ENCODE measurements around the gene HEXIM2.
"Not testable (repeated sequence)": the region's sequence is repeated elsewhere in the genome, so short reads cannot be mapped to it uniquely, and the experiment has no call there.

HEXIM2 gene

GRCh38 chr17:45177563-45177962 is 15.9 kb downstream of the HEXIM2 start:
- TF ChIP-seq PAX5 (IDR thresholded peaks at IDR 0.05; ENCODE audit: insufficient read depth, low read length, severe bottlenecking) (no peak), SPI1 (IDR thresholded peaks at IDR 0.05; ENCODE audit: low read depth, low read length) (no peak)
- FAIRE-seq (no peak), DNase-seq (ENCODE audit: insufficient read length, low spot score) (no peak)

DNA sequence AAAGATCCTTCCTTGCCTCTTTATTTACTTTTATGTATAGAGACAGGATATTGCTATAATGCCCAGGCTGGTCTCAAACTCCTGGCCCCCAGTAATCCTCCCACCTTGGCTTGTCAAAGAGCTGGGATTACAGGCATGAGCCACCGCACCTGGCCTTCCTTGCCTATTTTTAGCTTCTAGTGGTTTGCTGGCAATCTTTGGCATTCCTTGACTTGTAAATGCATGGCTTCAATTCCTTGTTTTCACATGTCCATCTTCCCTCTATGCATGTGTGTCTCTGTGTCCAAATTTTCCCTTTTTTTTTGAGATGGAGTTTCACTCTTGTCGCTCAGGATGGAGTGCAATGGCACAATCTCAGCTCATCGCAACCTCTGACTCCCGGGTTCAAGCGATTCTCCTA is 22.5 kb downstream of the HEXIM2 start:
- no peak for FAIRE-seq
- DNase-seq (ENCODE audit: insufficient read length, low spot score), result no peak
- TF ChIP-seq POLR2AphosphoS5 (IDR thresholded peaks at IDR 0.05; ENCODE audit: low read depth, low read length), result no peak
- TF ChIP-seq PAX5 (IDR thresholded peaks at IDR 0.05; ENCODE audit: insufficient read depth, low read length, severe bottlenecking), result no peak
- no peak for TF ChIP-seq TAF1 (IDR thresholded peaks at IDR 0.05; ENCODE audit: low read depth, low read length)
- TF ChIP-seq SPI1 (IDR thresholded peaks at IDR 0.05; ENCODE audit: low read depth, low read length), result no peak
- TF ChIP-seq POLR2A (IDR thresholded peaks at IDR 0.05; ENCODE audit: low read depth, low read length), result no peak
- no peak for TF ChIP-seq POU2F2 (IDR thresholded peaks at IDR 0.05; ENCODE audit: low read depth, low read length)

DNA sequence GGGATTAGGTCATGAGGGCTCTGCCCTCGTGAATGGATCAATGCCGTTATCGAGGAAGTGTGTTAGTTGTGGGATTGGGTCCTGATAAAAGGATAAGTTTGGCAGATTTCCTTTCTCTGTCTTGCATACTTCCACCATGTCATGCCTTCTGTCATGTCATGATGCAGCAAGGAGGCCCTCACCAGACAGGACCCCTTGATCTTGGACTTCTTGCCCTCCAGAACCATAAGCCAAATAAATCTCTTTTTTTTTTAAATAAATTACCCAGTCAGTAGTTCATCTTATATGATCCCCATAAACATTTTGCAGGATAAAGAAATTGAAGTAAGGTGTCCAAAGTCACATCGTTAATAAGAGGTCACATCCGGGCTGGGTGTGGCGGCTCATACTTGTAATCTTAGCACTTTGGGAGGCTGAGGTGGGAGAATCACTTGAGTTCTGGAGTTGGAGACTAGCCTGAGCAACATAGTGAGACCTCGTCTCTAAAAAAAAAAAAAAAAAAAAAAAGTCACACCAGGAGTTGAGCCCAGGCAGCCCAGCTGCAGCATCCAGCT is 25.2 kb downstream of the HEXIM2 start:
- DNase-seq (ENCODE audit: insufficient read length, low spot score) (no peak), FAIRE-seq (no peak)

GRCh38 chr17:45189009-45189408 is 27.3 kb downstream of the HEXIM2 start:
- DNase-seq (ENCODE audit: insufficient read length, low spot score), result no peak
- FAIRE-seq, result no peak
- TF ChIP-seq POU2F2 (IDR thresholded peaks at IDR 0.05; ENCODE audit: low read depth, low read length) (no peak), SPI1 (IDR thresholded peaks at IDR 0.05; ENCODE audit: low read depth, low read length) (no peak), POLR2AphosphoS5 (IDR thresholded peaks at IDR 0.05; ENCODE audit: low read depth, low read length) (no peak), TAF1 (IDR thresholded peaks at IDR 0.05; ENCODE audit: low read depth, low read length) (no peak), POLR2A (IDR thresholded peaks at IDR 0.05; ENCODE audit: low read depth, low read length) (no peak), PAX5 (IDR thresholded peaks at IDR 0.05; ENCODE audit: insufficient read depth, low read length, severe bottlenecking) (no peak)

More for the DNA sequence above, 25.2 kb downstream of the HEXIM2 start:
- TF ChIP-seq TAF1 (IDR thresholded peaks at IDR 0.05; ENCODE audit: low read depth, low read length) (no peak), SPI1 (IDR thresholded peaks at IDR 0.05; ENCODE audit: low read depth, low read length) (no peak)

GRCh38 chr17:45190503-45191255 is 29.0 kb downstream of the HEXIM2 start:
- FAIRE-seq (peak; percentile 78), DNase-seq (ENCODE audit: insufficient read length, low spot score) (no peak)
- TF ChIP-seq POU2F2 (IDR thresholded peaks at IDR 0.05; ENCODE audit: low read depth, low read length) (no peak), PAX5 (IDR thresholded peaks at IDR 0.05; ENCODE audit: insufficient read depth, low read length, severe bottlenecking) (no peak), POLR2AphosphoS5 (IDR thresholded peaks at IDR 0.05; ENCODE audit: low read depth, low read length) (no peak), SPI1 (IDR thresholded peaks at IDR 0.05; ENCODE audit: low read depth, low read length) (no peak), TAF1 (IDR thresholded peaks at IDR 0.05; ENCODE audit: low read depth, low read length) (no peak), POLR2A (IDR thresholded peaks at IDR 0.05; ENCODE audit: low read depth, low read length) (no peak)

GRCh38 chr17:45195424-45195823 is 33.7 kb downstream of the HEXIM2 start:
- TF ChIP-seq POLR2A (IDR thresholded peaks at IDR 0.05; ENCODE audit: low read depth, low read length) (no peak), POU2F2 (IDR thresholded peaks at IDR 0.05; ENCODE audit: low read depth, low read length) (no peak), SPI1 (IDR thresholded peaks at IDR 0.05; ENCODE audit: low read depth, low read length) (no peak), PAX5 (IDR thresholded peaks at IDR 0.05; ENCODE audit: insufficient read depth, low read length, severe bottlenecking) (no peak), TAF1 (IDR thresholded peaks at IDR 0.05; ENCODE audit: low read depth, low read length) (no peak), POLR2AphosphoS5 (IDR thresholded peaks at IDR 0.05; ENCODE audit: low read depth, low read length) (no peak)
- FAIRE-seq (no peak), DNase-seq (ENCODE audit: insufficient read length, low spot score) (no peak)

- DNase-seq (ENCODE audit: insufficient read length, low spot score) (no peak), FAIRE-seq (no peak)
- TF ChIP-seq POU2F2 (IDR thresholded peaks at IDR 0.05; ENCODE audit: low read depth, low read length), result no peak
- no peak for TF ChIP-seq SPI1 (IDR thresholded peaks at IDR 0.05; ENCODE audit: low read depth, low read length)
These were observed 35.4 kb downstream of the HEXIM2 start for GRCh38 chr17:45197108-45197507.

DNA sequence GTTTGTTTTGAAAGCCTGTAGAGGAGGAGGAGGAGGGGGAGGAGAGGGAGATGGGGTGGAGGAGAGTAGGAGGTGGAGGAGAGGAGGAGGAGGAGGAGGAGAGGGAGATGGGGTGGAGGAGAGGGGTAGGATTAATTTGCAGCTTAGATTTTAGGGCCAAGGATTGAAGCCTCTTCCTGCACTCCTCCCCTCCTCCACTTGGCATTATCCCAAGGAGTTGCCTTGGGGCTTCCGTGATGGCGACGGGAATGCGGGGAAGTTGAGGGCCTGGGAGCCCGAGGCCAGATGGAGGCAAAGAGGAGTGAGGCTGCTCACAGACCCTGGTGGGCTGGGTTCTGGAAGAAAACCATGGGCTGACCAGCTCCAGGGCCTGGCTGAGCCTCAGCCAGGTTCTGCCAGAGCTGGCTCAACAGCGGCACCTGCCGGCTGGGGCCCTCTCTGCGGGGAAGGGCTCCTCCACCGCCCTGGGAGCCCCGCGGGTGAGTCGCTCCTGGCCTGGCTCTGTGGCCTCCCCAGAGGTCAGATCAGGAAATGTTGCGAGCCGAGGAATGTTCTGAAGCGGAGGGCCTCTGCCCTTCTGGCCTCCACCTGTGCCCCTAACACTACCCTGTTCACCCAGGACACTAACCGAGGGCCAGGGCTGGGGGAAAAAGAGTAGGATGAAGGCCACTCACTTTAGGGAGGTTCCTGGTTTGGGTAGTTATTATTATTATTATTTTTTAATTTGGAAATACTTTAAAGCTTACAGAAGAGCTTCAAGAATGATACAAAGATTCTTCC is 36.1 kb downstream of the HEXIM2 start:
- TF ChIP-seq POU2F2 (IDR thresholded peaks at IDR 0.05; ENCODE audit: low read depth, low read length), result 0 out of 2 replicates have a peak, but pooled peaks have one; percentile 20
- TF ChIP-seq TAF1 (IDR thresholded peaks at IDR 0.05; ENCODE audit: low read depth, low read length), result no peak
- TF ChIP-seq POLR2AphosphoS5 (IDR thresholded peaks at IDR 0.05; ENCODE audit: low read depth, low read length), result no peak
- peak; percentile 22 for TF ChIP-seq PAX5 (IDR thresholded peaks at IDR 0.05; ENCODE audit: insufficient read depth, low read length, severe bottlenecking)
- FAIRE-seq, result peak; percentile 76
- peak; percentile 76 for DNase-seq (ENCODE audit: insufficient read length, low spot score)

GRCh38 chr17:45200701-45201100 is 39.0 kb downstream of the HEXIM2 start:
- DNase-seq (ENCODE audit: insufficient read length, low spot score), result no peak
- TF ChIP-seq POLR2AphosphoS5 (IDR thresholded peaks at IDR 0.05; ENCODE audit: low read depth, low read length), result no peak
- TF ChIP-seq POU2F2 (IDR thresholded peaks at IDR 0.05; ENCODE audit: low read depth, low read length), result no peak
- no peak for TF ChIP-seq PAX5 (IDR thresholded peaks at IDR 0.05; ENCODE audit: insufficient read depth, low read length, severe bottlenecking)
- TF ChIP-seq TAF1 (IDR thresholded peaks at IDR 0.05; ENCODE audit: low read depth, low read length), result no peak
- TF ChIP-seq POLR2A (IDR thresholded peaks at IDR 0.05; ENCODE audit: low read depth, low read length), result no peak
- no peak for TF ChIP-seq SPI1 (IDR thresholded peaks at IDR 0.05; ENCODE audit: low read depth, low read length)
- no peak for FAIRE-seq

DNA sequence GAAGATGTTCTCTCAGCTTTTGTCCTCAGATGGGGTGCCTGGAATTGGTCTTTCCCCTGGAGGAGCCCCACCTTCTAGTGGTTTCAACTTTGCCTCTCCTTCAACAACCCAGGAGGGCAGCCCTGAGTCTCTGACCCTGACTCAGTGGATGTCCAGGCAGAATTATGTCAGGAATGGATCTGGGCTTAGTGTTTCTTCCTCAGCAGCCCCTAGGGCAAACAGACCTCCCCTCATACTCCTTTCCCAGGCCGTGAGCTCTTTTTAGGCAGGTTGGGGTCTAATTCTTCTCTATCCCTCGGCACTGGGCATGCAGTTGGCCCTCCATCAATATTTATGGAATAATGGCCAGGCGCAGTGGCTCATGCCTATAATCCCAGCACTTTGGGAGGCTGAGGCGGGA is 39.8 kb downstream of the HEXIM2 start:
- DNase-seq (ENCODE audit: insufficient read length, low spot score) (no peak), FAIRE-seq (no peak)
- no peak for TF ChIP-seq POU2F2 (IDR thresholded peaks at IDR 0.05; ENCODE audit: low read depth, low read length)
- TF ChIP-seq POLR2A (IDR thresholded peaks at IDR 0.05; ENCODE audit: low read depth, low read length), result no peak
- TF ChIP-seq SPI1 (IDR thresholded peaks at IDR 0.05; ENCODE audit: low read depth, low read length), result no peak
- no peak for TF ChIP-seq PAX5 (IDR thresholded peaks at IDR 0.05; ENCODE audit: insufficient read depth, low read length, severe bottlenecking)
- TF ChIP-seq TAF1 (IDR thresholded peaks at IDR 0.05; ENCODE audit: low read depth, low read length), result no peak
- TF ChIP-seq POLR2AphosphoS5 (IDR thresholded peaks at IDR 0.05; ENCODE audit: low read depth, low read length), result no peak

GRCh38 chr17:45201880-45202279 is 40.2 kb downstream of the HEXIM2 start:
- not testable (repeated sequence) for FAIRE-seq; DNase-seq (ENCODE audit: insufficient read length, low spot score)
